Subcutaneous adipose tissue (tissue), 4 donors: Measurements from ENCODE around the gene SLC6A1. TPM values are rescaled to one million over a fixed set of nuclear protein-coding genes. Genes with fewer than 3 reads are reported as not detected.

Experiments
- total RNA-seq, 4 donors: library from RNA; depleted of rRNA; stranded (reverse); fragments of >200 nt; gene quantifications; one replicate each; pipeline ENCODE4 v1.1.0, GENCODE V29; 2016
- TF ChIP-seq, protein P1 (sequence below): fragments of 450-650 bp; IDR thresholded peaks from one replicate; pipeline ENCODE4 v1.5.1; 2016; ENCODE audit warnings: low read depth, mild to moderate bottlenecking, control low read depth, antibody characterized with exemption, moderate library complexity

Gene SLC6A1
- total RNA-seq, 4 donors from 2014 or later, result 0.44 to 2.3 (median 0.68) TPM; not detected in 1

- TF ChIP-seq, protein P1, sequence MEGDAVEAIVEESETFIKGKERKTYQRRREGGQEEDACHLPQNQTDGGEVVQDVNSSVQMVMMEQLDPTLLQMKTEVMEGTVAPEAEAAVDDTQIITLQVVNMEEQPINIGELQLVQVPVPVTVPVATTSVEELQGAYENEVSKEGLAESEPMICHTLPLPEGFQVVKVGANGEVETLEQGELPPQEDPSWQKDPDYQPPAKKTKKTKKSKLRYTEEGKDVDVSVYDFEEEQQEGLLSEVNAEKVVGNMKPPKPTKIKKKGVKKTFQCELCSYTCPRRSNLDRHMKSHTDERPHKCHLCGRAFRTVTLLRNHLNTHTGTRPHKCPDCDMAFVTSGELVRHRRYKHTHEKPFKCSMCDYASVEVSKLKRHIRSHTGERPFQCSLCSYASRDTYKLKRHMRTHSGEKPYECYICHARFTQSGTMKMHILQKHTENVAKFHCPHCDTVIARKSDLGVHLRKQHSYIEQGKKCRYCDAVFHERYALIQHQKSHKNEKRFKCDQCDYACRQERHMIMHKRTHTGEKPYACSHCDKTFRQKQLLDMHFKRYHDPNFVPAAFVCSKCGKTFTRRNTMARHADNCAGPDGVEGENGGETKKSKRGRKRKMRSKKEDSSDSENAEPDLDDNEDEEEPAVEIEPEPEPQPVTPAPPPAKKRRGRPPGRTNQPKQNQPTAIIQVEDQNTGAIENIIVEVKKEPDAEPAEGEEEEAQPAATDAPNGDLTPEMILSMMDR, result no peak
Observed at GRCh38 chr3:11072631-11073030, 80.1 kb downstream of the SLC6A1 start.

- TF ChIP-seq, protein P1, result no peak
Observed at GRCh38 chr3:11074011-11074410, 81.5 kb downstream of the SLC6A1 start.

DNA sequence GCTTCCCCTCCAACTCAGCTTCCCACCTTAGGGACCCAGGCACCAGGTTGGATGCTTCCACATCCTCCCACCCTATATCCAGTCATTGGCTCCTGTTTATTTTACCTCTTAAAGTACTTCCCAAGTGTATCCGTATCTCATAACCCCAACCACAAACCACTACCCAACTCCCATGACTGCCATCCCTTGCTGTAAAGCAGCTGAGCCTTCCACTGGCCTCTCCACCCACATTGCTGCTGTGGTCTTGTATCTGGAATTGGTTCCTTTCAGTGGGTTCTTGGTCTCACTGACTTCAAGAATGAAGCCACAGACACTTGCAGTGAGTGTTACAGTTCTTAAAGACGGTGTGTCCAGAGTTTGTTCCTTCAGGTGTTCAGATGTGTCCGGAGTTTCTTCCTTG, 81.9 kb downstream of the SLC6A1 start:
- TF ChIP-seq, protein P1, result no peak

GRCh38 chr3:11076711-11077110, 84.2 kb downstream of the SLC6A1 start:
- TF ChIP-seq, protein P1, result no peak

GRCh38 chr3:11077466-11077865, 84.9 kb downstream of the SLC6A1 start:
- TF ChIP-seq, protein P1, result no peak

GRCh38 chr3:11078826-11079515, 86.4 kb downstream of the SLC6A1 start:
- TF ChIP-seq, protein P1, result no peak

DNA sequence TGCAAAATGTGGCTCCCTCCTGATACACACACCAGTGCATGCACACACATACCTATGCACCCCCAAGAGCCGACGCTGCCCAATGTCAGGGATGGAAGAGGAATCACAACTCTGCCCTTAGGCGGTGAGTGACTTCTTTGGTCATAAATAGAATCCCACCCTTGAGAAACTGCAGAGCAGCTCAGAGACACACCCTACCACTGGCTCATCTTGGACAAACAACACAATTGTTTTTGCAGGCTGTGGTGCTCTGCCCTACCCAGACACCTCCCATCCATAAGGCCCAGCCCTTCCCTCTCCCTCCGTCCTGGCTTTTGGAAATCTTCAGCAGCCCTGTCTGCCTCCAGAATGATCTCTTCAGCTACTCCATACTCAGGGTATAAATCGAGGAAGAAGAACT, 87.9 kb downstream of the SLC6A1 start:
- TF ChIP-seq, protein P1, result no peak
